Testis (tissue), 2 donors: ENCODE results near the gene NLRP1.

Experiments
- POLR2A ChIP-seq: fragments of 450-650 bp; IDR thresholded peaks from one replicate; pipeline ENCODE4 v1.6.1; 2017; ENCODE audit warnings: antibody characterized with exemption, mild to moderate bottlenecking, moderate library complexity
- TF ChIP-seq, protein P1 (sequence below), 3 experiments: fragments of 450-650 bp in 2 of 3; fragments of 200-600 bp in 1 of 3; sonication (generic) in 1 of 3; IDR thresholded peaks; one replicate each; pipeline ENCODE4 v1.5.1; 2016 to 2019; ENCODE audit warnings: antibody characterized with exemption in 3 of 3, mild to moderate bottlenecking in 2 of 3, moderate library complexity in 1 of 3

DNA sequence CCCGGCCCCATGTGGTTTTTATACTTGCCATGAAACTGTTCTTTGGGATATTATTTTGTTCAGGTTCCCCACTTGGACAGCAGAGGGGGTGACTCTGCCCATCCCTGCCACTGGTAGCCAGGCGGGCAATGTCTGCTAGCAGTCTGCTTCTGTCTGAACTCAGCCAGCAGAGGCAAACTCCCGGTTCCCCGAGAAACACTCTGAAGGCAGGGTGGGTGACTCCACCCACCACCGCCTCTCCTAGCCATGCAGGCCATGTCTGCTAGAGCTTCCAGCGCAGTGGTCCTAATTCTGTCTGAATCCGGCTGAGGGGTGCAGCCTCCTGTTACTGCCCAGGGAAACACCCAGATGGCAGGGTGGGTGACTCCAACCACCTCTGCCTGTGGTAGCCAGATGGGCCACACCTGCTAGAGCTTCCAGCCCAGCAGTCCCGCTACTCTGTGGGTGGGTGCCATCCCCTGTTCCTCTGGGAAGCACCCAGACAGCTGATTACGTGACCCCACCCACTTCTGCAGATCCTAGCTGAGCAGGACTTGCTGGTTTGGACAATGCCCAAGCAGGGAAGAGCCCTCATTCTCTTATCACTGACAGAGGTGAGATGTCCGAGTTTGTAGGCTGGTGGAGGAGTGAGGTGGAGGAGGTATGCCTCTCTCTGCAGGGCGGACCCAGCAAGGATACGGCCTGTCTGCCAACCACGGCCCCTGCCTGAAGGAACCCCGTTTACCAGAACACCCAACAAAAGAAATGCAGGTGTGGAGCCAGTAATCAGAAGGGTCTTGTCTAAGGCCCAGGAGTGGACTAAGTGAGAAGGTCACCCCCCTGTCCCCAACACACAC is 22.4 kb downstream of the NLRP1 start:
- TF ChIP-seq, protein P1, sequence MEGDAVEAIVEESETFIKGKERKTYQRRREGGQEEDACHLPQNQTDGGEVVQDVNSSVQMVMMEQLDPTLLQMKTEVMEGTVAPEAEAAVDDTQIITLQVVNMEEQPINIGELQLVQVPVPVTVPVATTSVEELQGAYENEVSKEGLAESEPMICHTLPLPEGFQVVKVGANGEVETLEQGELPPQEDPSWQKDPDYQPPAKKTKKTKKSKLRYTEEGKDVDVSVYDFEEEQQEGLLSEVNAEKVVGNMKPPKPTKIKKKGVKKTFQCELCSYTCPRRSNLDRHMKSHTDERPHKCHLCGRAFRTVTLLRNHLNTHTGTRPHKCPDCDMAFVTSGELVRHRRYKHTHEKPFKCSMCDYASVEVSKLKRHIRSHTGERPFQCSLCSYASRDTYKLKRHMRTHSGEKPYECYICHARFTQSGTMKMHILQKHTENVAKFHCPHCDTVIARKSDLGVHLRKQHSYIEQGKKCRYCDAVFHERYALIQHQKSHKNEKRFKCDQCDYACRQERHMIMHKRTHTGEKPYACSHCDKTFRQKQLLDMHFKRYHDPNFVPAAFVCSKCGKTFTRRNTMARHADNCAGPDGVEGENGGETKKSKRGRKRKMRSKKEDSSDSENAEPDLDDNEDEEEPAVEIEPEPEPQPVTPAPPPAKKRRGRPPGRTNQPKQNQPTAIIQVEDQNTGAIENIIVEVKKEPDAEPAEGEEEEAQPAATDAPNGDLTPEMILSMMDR (IDR thresholded peaks at IDR 0.05) = no peak
- TF ChIP-seq POLR2A = no peak
